K562 (cell line): ENCODE data around the gene TRAF3IP1. TPM values are rescaled to one million over a fixed set of nuclear protein-coding genes. Genes with fewer than 3 reads are reported as not detected.

Source experiments
- CBX8 ChIP-seq: fragments of 200-600 bp; sonication (generic); IDR thresholded peaks from 2 replicates; pipeline ENCODE4 v1.6.1; 2012; ENCODE audit warnings: borderline replicate concordance, mixed run types, low read depth, mild to moderate bottlenecking, moderate library complexity, mixed read lengths, low read length, control low read depth, inconsistent platforms; ENCODE audit not compliant: poor library complexity, severe bottlenecking; ENCODE audit errors: extremely low read depth
- DPF2 ChIP-seq: fragments of 450-650 bp; IDR thresholded peaks from 2 replicates; pipeline ENCODE4 v1.6.1; 2016
- E2F8 ChIP-seq: fragments of 450-650 bp; IDR thresholded peaks from 2 replicates; pipeline ENCODE4 v1.7.1; 2018; ENCODE audit warnings: mild to moderate bottlenecking, low read depth; ENCODE audit not compliant: partially characterized antibody
- GTF2B ChIP-seq: IDR thresholded peaks from 2 replicates; pipeline ENCODE4 v1.6.1; 2011; ENCODE audit not compliant: insufficient read length; ENCODE audit errors: extremely low read depth
- HMG20B ChIP-seq: fragments of 250-450 bp; sonication (Bioruptor Pico); IDR thresholded peaks from 2 replicates; pipeline ENCODE4 v1.5.0; 2021; ENCODE audit warnings: mild to moderate bottlenecking
- KDM5B ChIP-seq: fragments of 200-600 bp; sonication (generic); IDR thresholded peaks from 2 replicates; pipeline ENCODE4 v1.6.1; 2012; ENCODE audit warnings: low read depth, mild to moderate bottlenecking, moderate library complexity, low read length, control low read depth, inconsistent platforms; ENCODE audit not compliant: insufficient replicate concordance
- PHF20 ChIP-seq: fragments of 450-650 bp; IDR thresholded peaks from 2 replicates; pipeline ENCODE4 v1.6.1; 2018; ENCODE audit not compliant: partially characterized antibody
- PREB ChIP-seq: sonication (generic); formaldehyde crosslinking; IDR thresholded peaks from 2 replicates; pipeline ENCODE4 v1.8.1; 2023; ENCODE audit warnings: mild to moderate bottlenecking, missing genetic modification reagents
- ZNF609 ChIP-seq: sonication (generic); formaldehyde crosslinking; IDR thresholded peaks from 2 replicates; pipeline ENCODE4 v1.8.1; 2023; ENCODE audit warnings: missing genetic modification reagents, mild to moderate bottlenecking, borderline replicate concordance
- ZNF655 ChIP-seq: fragments of 250-450 bp; sonication (Bioruptor Pico); IDR thresholded peaks from 2 replicates; pipeline ENCODE4 v1.5.0; 2021
- polyA plus RNA-seq, 8 experiments: library from polyadenylated mRNA; depleted of rRNA in 4 of 8; stranded (reverse) in 5 of 8; unstranded in 3 of 8; fragments of >200 nt; fragmentation: Nextera tagmentation in 2 of 8; fragmentation: Illumina TruSeq in 1 of 8; extraction: Ambion mirVana in 2 of 8; extraction: Trizol in 1 of 8; gene quantifications; 2 replicates each; pipeline versions ENCODE4 v1.2.1 to v1.2.3, GENCODE V29; 2011 to 2014; ENCODE audit warnings: inconsistent platforms in 1 of 8, missing spikeins in 1 of 8
- total RNA-seq, 7 experiments: library from RNA; depleted of rRNA in 6 of 7; stranded (reverse); fragments of >200 nt in 6 of 7; fragmentation: Illumina TruSeq in 2 of 7; extraction: Trizol in 2 of 7; gene quantifications; 2 replicates each; pipeline versions ENCODE4 v1.2.1 to v1.2.3, GENCODE V29; 2011 to 2021; ENCODE audit warnings: low replicate concordance in 1 of 7

Gene TRAF3IP1
- total and polyA plus RNA-seq, 9 of the 15 experiments (the other 6 are each of a cell fraction or from before 2014, with no cell fraction given), result 1.3 to 7.4 (median 3.4) TPM

GRCh38 chr2:238336793-238337444, 16.6 kb downstream of the TRAF3IP1 start (continued):
- no peak for TF ChIP-seq PHF20
- TF ChIP-seq KDM5B, result no peak
- no peak for TF ChIP-seq ZNF609 (CRISPR knock-in tag)
- TF ChIP-seq GTF2B, result no peak
- no peak for TF ChIP-seq CBX8
- TF ChIP-seq HMG20B (CRISPR knock-in tag), result no peak
- TF ChIP-seq PREB (CRISPR knock-in tag), result no peak
- no peak for TF ChIP-seq DPF2
- no peak for TF ChIP-seq ZNF655
- no peak for TF ChIP-seq E2F8
- TF ChIP-seq, all 486 proteins: peak for 0
